ENCODE measurements around the gene TEX52. TPM values are rescaled to one million over a fixed set of nuclear protein-coding genes. Genes with fewer than 3 reads are reported as not detected.

The TEX52 gene
- total RNA-seq, 1 experiment from 2014 or later: not detected

GRCh38 chr12:2801044-2801783 lies 55.6 kb downstream of the TEX52 start:
- peaks cover 24% of the 10 kb centered on the region for H3K79me2 ChIP-seq (ENCODE audit: low read depth)
- H3K27me3 ChIP-seq (ENCODE audit: insufficient read depth, low read depth): no peaks in the 10 kb centered on the region
- no peaks in the 10 kb centered on the region for H3K9me3 ChIP-seq (ENCODE audit: insufficient read depth, low read depth)
- TF ChIP-seq, protein P1, sequence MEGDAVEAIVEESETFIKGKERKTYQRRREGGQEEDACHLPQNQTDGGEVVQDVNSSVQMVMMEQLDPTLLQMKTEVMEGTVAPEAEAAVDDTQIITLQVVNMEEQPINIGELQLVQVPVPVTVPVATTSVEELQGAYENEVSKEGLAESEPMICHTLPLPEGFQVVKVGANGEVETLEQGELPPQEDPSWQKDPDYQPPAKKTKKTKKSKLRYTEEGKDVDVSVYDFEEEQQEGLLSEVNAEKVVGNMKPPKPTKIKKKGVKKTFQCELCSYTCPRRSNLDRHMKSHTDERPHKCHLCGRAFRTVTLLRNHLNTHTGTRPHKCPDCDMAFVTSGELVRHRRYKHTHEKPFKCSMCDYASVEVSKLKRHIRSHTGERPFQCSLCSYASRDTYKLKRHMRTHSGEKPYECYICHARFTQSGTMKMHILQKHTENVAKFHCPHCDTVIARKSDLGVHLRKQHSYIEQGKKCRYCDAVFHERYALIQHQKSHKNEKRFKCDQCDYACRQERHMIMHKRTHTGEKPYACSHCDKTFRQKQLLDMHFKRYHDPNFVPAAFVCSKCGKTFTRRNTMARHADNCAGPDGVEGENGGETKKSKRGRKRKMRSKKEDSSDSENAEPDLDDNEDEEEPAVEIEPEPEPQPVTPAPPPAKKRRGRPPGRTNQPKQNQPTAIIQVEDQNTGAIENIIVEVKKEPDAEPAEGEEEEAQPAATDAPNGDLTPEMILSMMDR (conservative IDR thresholded peaks at IDR 0.05): no peak
- no peak for TF ChIP-seq EZH2 (IDR thresholded peaks at IDR 0.05; ENCODE audit: low read depth)
- H3K27ac ChIP-seq: no peak overlapping the region
- CTCF ChIA-PET: no interaction called here
- H2AFZ ChIP-seq: no peak overlapping the region
- intact Hi-C loops (cut with micrococcal nuclease; ENCODE audit: unreplicated experiment): no loop called here
- no peak overlapping the region for H3K4me3 ChIP-seq
- H3K4me1 ChIP-seq (replicated peaks; ENCODE audit: insufficient read depth): peaks cover 8% of the 10 kb centered on the region
- POLR2A ChIA-PET (ENCODE audit: unreplicated experiment): no interaction called here
- BruUV-seq (replicated peaks): no TSS peak
- H3K9me2 ChIP-seq (ENCODE audit: insufficient read depth): no peaks in the 10 kb centered on the region
- peaks cover 71% of the 10 kb centered on the region for H3K36me3 ChIP-seq (ENCODE audit: low read depth)
- peaks cover 41% of the 10 kb centered on the region for H4K20me1 ChIP-seq (ENCODE audit: insufficient read depth)
- H3K4me2 ChIP-seq: no peak overlapping the region
- H3F3A ChIP-seq (ENCODE audit: insufficient read depth, low read depth): peaks cover 67% of the 10 kb centered on the region
- no peak for DNase-seq

GRCh38 chr12:2800046-2800570 lies 56.7 kb downstream of the TEX52 start:
- H3F3A ChIP-seq (ENCODE audit: insufficient read depth, low read depth): peaks cover 60% of the 10 kb centered on the region
- no TSS peak for BruUV-seq (replicated peaks)
- peaks cover 8% of the 10 kb centered on the region for H3K4me1 ChIP-seq (replicated peaks; ENCODE audit: insufficient read depth)
- intact Hi-C loops (cut with micrococcal nuclease; ENCODE audit: unreplicated experiment): no loop called here
- H3K27me3 ChIP-seq (ENCODE audit: insufficient read depth, low read depth): no peaks in the 10 kb centered on the region
- H2AFZ ChIP-seq: no peak overlapping the region
- H3K27ac ChIP-seq: no peak overlapping the region
- TF ChIP-seq, protein P1 (conservative IDR thresholded peaks at IDR 0.05): no peak
- no peak for TF ChIP-seq EZH2 (IDR thresholded peaks at IDR 0.05; ENCODE audit: low read depth)
- no peak for DNase-seq
- ChIA-PET POLR2A (ENCODE audit: unreplicated experiment) (no interaction called here), CTCF (interaction anchor here (0.6 kb wide), 1 partner anchor 1086 kb away, joined by 3 read pairs; no protein-coding TSS in a partner anchor)
- peaks cover 44% of the 10 kb centered on the region for H4K20me1 ChIP-seq (ENCODE audit: insufficient read depth)
- H3K9me2 ChIP-seq (ENCODE audit: insufficient read depth): no peaks in the 10 kb centered on the region
- peaks cover 29% of the 10 kb centered on the region for H3K79me2 ChIP-seq (ENCODE audit: low read depth)
- no peak overlapping the region for H3K4me3 ChIP-seq
- H3K9me3 ChIP-seq (ENCODE audit: insufficient read depth, low read depth): no peaks in the 10 kb centered on the region
- peaks cover 71% of the 10 kb centered on the region for H3K36me3 ChIP-seq (ENCODE audit: low read depth)
- H3K4me2 ChIP-seq: no peak overlapping the region

Other genes with a start within 250 kb of the TEX52 start
- 189 and 226 TPM in 2 replicates for gene FKBP4, start 62.1 kb downstream of the TEX52 start, total RNA-seq (2021)
- gene ITFG2, start 44.4 kb downstream of the TEX52 start, total RNA-seq (2021): 33.3 and 41.3 TPM in 2 replicates
- not detected in 2 replicates for gene NRIP2, start 22.0 kb downstream of the TEX52 start, total RNA-seq (2021)
- 161 and 225 TPM in 2 replicates for gene FOXM1, start 20.1 kb upstream of the TEX52 start, total RNA-seq (2021)
- 60.1 and 77.9 TPM in 2 replicates for gene RHNO1, start 20.2 kb upstream of the TEX52 start, total RNA-seq (2021)
- gene TULP3, start 33.9 kb upstream of the TEX52 start, total RNA-seq (2021): 39.0 and 54.6 TPM in 2 replicates
- 47.7 and 56.0 TPM in 2 replicates for gene TEAD4, start 102.4 kb upstream of the TEX52 start, total RNA-seq (2021)
- gene TSPAN9, start 220.3 kb upstream of the TEX52 start, total RNA-seq (2021): 8.9 and 9.6 TPM in 2 replicates